Trophoblast cell (in vitro differentiated cells and primary cell): ENCODE results near the gene EFCAB10.
"Not testable (repeated sequence)": the region's sequence is repeated elsewhere in the genome, so short reads cannot be mapped to it uniquely, and the experiment has no call there.

Experiments used
- DNase-seq, 2 donors: peaks; one replicate each; pipeline ENCODE4 v3.0.0-alpha.2; 2016
- H2AFZ ChIP-seq: 2 replicates; pipeline ENCODE4 v1.6.1; 2013; ENCODE audit warnings: low read length, moderate library complexity, mild to moderate bottlenecking; ENCODE audit not compliant: insufficient read depth, poor library complexity
- H2AK5ac ChIP-seq: 2 replicates; pipeline ENCODE4 v1.6.1; 2013; ENCODE audit warnings: mild to moderate bottlenecking, low read length
- H2BK120ac ChIP-seq: 2 replicates; pipeline ENCODE4 v1.6.1; 2013; ENCODE audit warnings: low read length, mild to moderate bottlenecking, moderate library complexity; ENCODE audit not compliant: insufficient read depth, poor library complexity
- H2BK12ac ChIP-seq: 2 replicates; pipeline ENCODE4 v1.6.1; 2013; ENCODE audit warnings: mild to moderate bottlenecking, low read length, moderate library complexity
- H2BK5ac ChIP-seq: 2 replicates; pipeline ENCODE4 v1.6.1; 2013; ENCODE audit warnings: low read length, low read depth, moderate library complexity, mild to moderate bottlenecking; ENCODE audit not compliant: poor library complexity
- H3K14ac ChIP-seq: 2 replicates; pipeline ENCODE4 v1.6.1; 2013; ENCODE audit warnings: mild to moderate bottlenecking, low read length
- H3K18ac ChIP-seq: 2 replicates; pipeline ENCODE4 v1.6.1; 2013; ENCODE audit warnings: mild to moderate bottlenecking, low read length
- H3K23ac ChIP-seq: 2 replicates; pipeline ENCODE4 v1.6.1; 2013; ENCODE audit warnings: low read length
- H3K27ac ChIP-seq: 2 replicates; pipeline ENCODE4 v1.5.1; 2013; ENCODE audit warnings: low read depth, mild to moderate bottlenecking, inconsistent platforms, low read length, moderate library complexity
- H3K27me3 ChIP-seq: 2 replicates; pipeline ENCODE4 v1.6.1; 2013; ENCODE audit warnings: inconsistent platforms, mild to moderate bottlenecking, low read length, moderate library complexity; ENCODE audit not compliant: insufficient read depth
- H3K36me3 ChIP-seq, 2 experiments: 1 replicate in 1 of 2; 2 replicates in 1 of 2; pipeline ENCODE4 v1.6.1; 2013; ENCODE audit warnings: low read length in 2 of 2, mild to moderate bottlenecking in 2 of 2, moderate library complexity in 1 of 2; ENCODE audit not compliant: insufficient read depth in 2 of 2, control insufficient read depth in 1 of 2
- H3K4ac ChIP-seq: 2 replicates; pipeline ENCODE4 v1.6.1; 2013; ENCODE audit warnings: low read depth, mild to moderate bottlenecking, low read length, moderate library complexity
- H3K4me1 ChIP-seq, 2 experiments: 1 replicate in 1 of 2; 2 replicates in 1 of 2; pipeline ENCODE4 v1.6.1; 2013; ENCODE audit warnings: low read length in 2 of 2, mild to moderate bottlenecking in 2 of 2, moderate library complexity in 1 of 2; ENCODE audit not compliant: insufficient read depth in 2 of 2, control insufficient read depth in 1 of 2
- H3K4me2 ChIP-seq: 2 replicates; pipeline ENCODE4 v1.6.1; 2013; ENCODE audit warnings: inconsistent platforms, mild to moderate bottlenecking, low read length, moderate library complexity
- H3K4me3 ChIP-seq: 2 replicates; pipeline ENCODE4 v1.5.1; 2013; ENCODE audit warnings: mild to moderate bottlenecking, low read depth, low read length, inconsistent platforms
- H3K79me1 ChIP-seq: one replicate; pipeline ENCODE4 v1.6.1; 2013; ENCODE audit warnings: low read length
- H3K79me2 ChIP-seq: 2 replicates; pipeline ENCODE4 v1.6.1; 2013; ENCODE audit warnings: low read length, mild to moderate bottlenecking; ENCODE audit not compliant: control insufficient read depth, insufficient read depth, poor library complexity
- H3K9ac ChIP-seq: 2 replicates; pipeline ENCODE4 v1.6.1; 2013; ENCODE audit warnings: mild to moderate bottlenecking, low read length
- H3K9me3 ChIP-seq: 2 replicates; pipeline ENCODE4 v1.6.1; 2013; ENCODE audit warnings: low read depth, mild to moderate bottlenecking, control low read depth, inconsistent platforms, low read length; ENCODE audit not compliant: insufficient read depth
- H4K12ac ChIP-seq: 2 replicates; pipeline ENCODE4 v1.6.1; 2013; ENCODE audit warnings: low read depth, mild to moderate bottlenecking, low read length, moderate library complexity
- H4K8ac ChIP-seq: 2 replicates; pipeline ENCODE4 v1.6.1; 2013; ENCODE audit warnings: low read depth, mild to moderate bottlenecking, low read length, moderate library complexity
- H4K91ac ChIP-seq: one replicate; pipeline ENCODE4 v1.6.1; 2013; ENCODE audit warnings: low read depth, mild to moderate bottlenecking, low read length, moderate library complexity
- WGBS: extraction: QIAGEN DNeasy Blood & Tissue Kit; methylation state at CpG from one replicate; pipeline ENCODE4 v1.1.7; 2013; ENCODE audit warnings: missing lambda C conversion rate; ENCODE audit not compliant: insufficient read length, insufficient coverage; ENCODE audit errors: extremely low coverage; 5-methylcytosine and 5-hydroxymethylcytosine counted together

The EFCAB10 gene

GRCh38 chr7:105515610-105516009 lies 65.7 kb downstream of the EFCAB10 start:
- no CpG with 5 or more reads among the region's 7 CpGs for WGBS
- H3K9ac ChIP-seq, H3K27ac ChIP-seq, H3K4me1 ChIP-seq, H3K18ac ChIP-seq, H3K9me3 ChIP-seq, H2AK5ac ChIP-seq, H2AFZ ChIP-seq, H3K79me1 ChIP-seq, H4K12ac ChIP-seq, H2BK12ac ChIP-seq, H3K4me3 ChIP-seq, H3K79me2 ChIP-seq, H2BK120ac ChIP-seq, H3K4me2 ChIP-seq, H3K4ac ChIP-seq, H4K8ac ChIP-seq, DNase-seq, H3K36me3 ChIP-seq, H3K23ac ChIP-seq, H2BK5ac ChIP-seq, H3K27me3 ChIP-seq, H3K14ac ChIP-seq, H4K91ac ChIP-seq: not testable (repeated sequence)
